Stimulated activated naive B cell treated with anti-CD40 and anti-IgM and Interleukin-4, amounts not matched to agents 10 μg/mL and 1 μg/mL and 100 μg/mL, for 72 hours (primary cell): ENCODE data around the gene WRAP73.

ENCODE experiments used
- ATAC-seq, 2 donors: fragments of 150-1000 bp; cut with Tn5 transposase; replicated peaks; 2 replicates each; pipeline ENCODE4 v1.10.0; 2021; ENCODE audit warnings: moderate library complexity in 1 of 2
- DNase-seq: peaks from one replicate; pipeline ENCODE4 v3.0.0; 2021
- H3K27ac Mint-ChIP-seq: one replicate; pipeline ENCODE4 v1.8.0; 2022; ENCODE audit warnings: mild to moderate bottlenecking, mixed read lengths
- H3K27me3 Mint-ChIP-seq, 2 donors: one replicate each; pipeline ENCODE4 v1.8.0; 2022; ENCODE audit warnings: mixed read lengths in 2 of 2
- H3K36me3 Mint-ChIP-seq, 2 donors: one replicate each; pipeline ENCODE4 v1.8.0; 2022; ENCODE audit warnings: mixed read lengths in 2 of 2, mild to moderate bottlenecking in 1 of 2
- H3K4me1 Mint-ChIP-seq, 2 donors: one replicate each; pipeline ENCODE4 v1.8.0; 2022; ENCODE audit warnings: mixed read lengths in 2 of 2, mild to moderate bottlenecking in 1 of 2
- H3K4me3 Mint-ChIP-seq, 2 donors: one replicate each; pipeline ENCODE4 v1.8.0; 2022; ENCODE audit warnings: mild to moderate bottlenecking in 2 of 2, mixed read lengths in 2 of 2, moderate library complexity in 1 of 2
- H3K9me3 Mint-ChIP-seq, 2 donors: one replicate each; pipeline ENCODE4 v1.8.0; 2022; ENCODE audit warnings: mixed read lengths in 2 of 2, mild to moderate bottlenecking in 1 of 2

Gene WRAP73

DNA sequence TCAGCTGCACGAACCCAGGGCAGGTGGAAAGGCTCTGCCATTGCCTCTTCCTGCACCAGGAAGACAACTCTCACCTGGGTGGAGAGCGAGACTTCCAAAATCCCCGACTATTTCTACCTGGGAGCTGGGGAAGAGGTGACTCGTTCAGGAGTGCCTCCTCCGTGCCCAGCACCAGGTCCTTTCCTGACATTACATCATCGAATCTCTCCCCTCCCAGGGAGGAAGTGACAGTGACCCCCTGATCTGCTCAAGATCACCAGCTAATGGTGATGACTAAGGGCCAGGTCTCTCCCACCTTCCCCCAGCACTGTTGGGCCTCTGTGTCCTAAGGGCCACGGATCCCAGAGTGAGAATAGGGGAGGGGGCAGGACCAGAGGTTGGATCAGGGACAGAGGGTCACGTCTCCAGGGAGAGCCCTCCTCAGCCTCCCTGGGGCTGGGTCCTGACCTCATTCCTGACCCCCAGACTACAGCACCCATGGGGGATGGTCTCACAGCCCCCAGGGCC lies 45.4 kb downstream of the WRAP73 start:
- Mint-ChIP-seq H3K4me3 (no peak overlapping the region), H3K9me3 (no peaks in the 10 kb centered on the region), H3K27ac (no peak overlapping the region), H3K4me1 (peaks cover 0 to 3% of the 10 kb centered on the region in 2 donors), H3K36me3 (no peaks in the 10 kb centered on the region), H3K27me3 (peaks cover 5 to 6% of the 10 kb centered on the region in 2 donors)
- ATAC-seq = no peak
- no peak for DNase-seq

GRCh38 chr1:3603571-3604467 lies 46.1 kb downstream of the WRAP73 start:
- Mint-ChIP-seq H3K27ac (no peak overlapping the region), H3K27me3 (no peaks in the 10 kb centered on the region), H3K36me3 (no peaks in the 10 kb centered on the region), H3K9me3 (no peaks in the 10 kb centered on the region), H3K4me1 (peaks cover 3 to 4% of the 10 kb centered on the region in 2 donors), H3K4me3 (no peak overlapping the region)
- DNase-seq (no peak), ATAC-seq (no peak)

GRCh38 chr1:3603156-3603555 lies 46.7 kb downstream of the WRAP73 start:
- H3K9me3 Mint-ChIP-seq = no peaks in the 10 kb centered on the region
- no peaks in the 10 kb centered on the region for H3K27me3 Mint-ChIP-seq
- no peak overlapping the region for H3K27ac Mint-ChIP-seq
- no peak overlapping the region for H3K4me3 Mint-ChIP-seq
- peaks cover 4 to 11% of the 10 kb centered on the region in 2 donors for H3K4me1 Mint-ChIP-seq
- ATAC-seq (no peak), DNase-seq (no peak)
- no peaks in the 10 kb centered on the region for H3K36me3 Mint-ChIP-seq

- no peaks in the 10 kb centered on the region for H3K36me3 Mint-ChIP-seq
- peaks cover 11 to 18% of the 10 kb centered on the region in 2 donors for H3K4me1 Mint-ChIP-seq
Observed at GRCh38 chr1:3602375-3602774, 47.5 kb downstream of the WRAP73 start.

GRCh38 chr1:3601743-3602142 lies 48.2 kb downstream of the WRAP73 start:
- H3K36me3 Mint-ChIP-seq = no peaks in the 10 kb centered on the region
- H3K27ac Mint-ChIP-seq = no peak overlapping the region
- no peak overlapping the region for H3K4me3 Mint-ChIP-seq
- DNase-seq (no peak), ATAC-seq (no peak)
- H3K27me3 Mint-ChIP-seq = no peaks in the 10 kb centered on the region
- no peaks in the 10 kb centered on the region for H3K9me3 Mint-ChIP-seq
- H3K4me1 Mint-ChIP-seq = peaks cover 15 to 25% of the 10 kb centered on the region in 2 donors

More at GRCh38 chr1:3602375-3602774, 47.5 kb downstream of the WRAP73 start:
- ATAC-seq (no peak), DNase-seq (no peak)
- H3K9me3 Mint-ChIP-seq = no peaks in the 10 kb centered on the region
- no peak overlapping the region for H3K4me3 Mint-ChIP-seq
- H3K27ac Mint-ChIP-seq = no peak overlapping the region
- H3K27me3 Mint-ChIP-seq = no peaks in the 10 kb centered on the region

- ATAC-seq (no peak), DNase-seq (no peak)
- Mint-ChIP-seq H3K27ac (no peak overlapping the region), H3K9me3 (no peaks in the 10 kb centered on the region), H3K4me3 (no peak overlapping the region), H3K4me1 (peaks cover 15 to 31% of the 10 kb centered on the region in 2 donors), H3K36me3 (no peaks in the 10 kb centered on the region), H3K27me3 (no peaks in the 10 kb centered on the region)
Observed at GRCh38 chr1:3600354-3600753, 49.5 kb downstream of the WRAP73 start.

DNA sequence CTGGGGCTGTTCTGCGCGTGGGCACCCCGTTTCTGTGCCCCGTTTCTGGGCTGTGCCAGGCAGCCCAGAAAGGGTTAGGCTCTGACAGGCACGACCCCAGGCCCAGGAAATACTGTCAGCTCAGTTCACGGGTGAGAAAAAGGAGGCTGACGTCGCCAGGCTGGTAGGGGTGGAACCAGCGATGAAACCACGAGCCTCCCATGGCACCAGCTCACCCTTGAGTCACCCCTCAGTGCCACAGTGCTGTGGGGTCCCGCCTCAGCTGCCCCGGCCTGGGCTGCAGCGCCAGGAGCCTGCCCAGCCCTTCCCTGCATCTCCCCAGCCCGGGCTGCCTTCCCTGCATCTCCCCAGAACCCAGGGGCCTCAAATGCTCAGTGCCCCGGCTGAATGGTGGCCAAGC lies 50.1 kb downstream of the WRAP73 start:
- Mint-ChIP-seq H3K27me3 (no peaks in the 10 kb centered on the region), H3K36me3 (no peaks in the 10 kb centered on the region), H3K4me1 (peaks cover 15 to 31% of the 10 kb centered on the region in 2 donors), H3K4me3 (no peak overlapping the region), H3K9me3 (no peaks in the 10 kb centered on the region), H3K27ac (no peak overlapping the region)
- ATAC-seq (no peak), DNase-seq (no peak)

GRCh38 chr1:3599286-3599811 lies 50.6 kb downstream of the WRAP73 start:
- Mint-ChIP-seq H3K27me3 (no peaks in the 10 kb centered on the region), H3K36me3 (no peaks in the 10 kb centered on the region), H3K9me3 (no peaks in the 10 kb centered on the region), H3K4me1 (peaks cover 15 to 31% of the 10 kb centered on the region in 2 donors), H3K27ac (no peak overlapping the region), H3K4me3 (no peak overlapping the region)
- no peak for DNase-seq
- ATAC-seq = no peak

DNA sequence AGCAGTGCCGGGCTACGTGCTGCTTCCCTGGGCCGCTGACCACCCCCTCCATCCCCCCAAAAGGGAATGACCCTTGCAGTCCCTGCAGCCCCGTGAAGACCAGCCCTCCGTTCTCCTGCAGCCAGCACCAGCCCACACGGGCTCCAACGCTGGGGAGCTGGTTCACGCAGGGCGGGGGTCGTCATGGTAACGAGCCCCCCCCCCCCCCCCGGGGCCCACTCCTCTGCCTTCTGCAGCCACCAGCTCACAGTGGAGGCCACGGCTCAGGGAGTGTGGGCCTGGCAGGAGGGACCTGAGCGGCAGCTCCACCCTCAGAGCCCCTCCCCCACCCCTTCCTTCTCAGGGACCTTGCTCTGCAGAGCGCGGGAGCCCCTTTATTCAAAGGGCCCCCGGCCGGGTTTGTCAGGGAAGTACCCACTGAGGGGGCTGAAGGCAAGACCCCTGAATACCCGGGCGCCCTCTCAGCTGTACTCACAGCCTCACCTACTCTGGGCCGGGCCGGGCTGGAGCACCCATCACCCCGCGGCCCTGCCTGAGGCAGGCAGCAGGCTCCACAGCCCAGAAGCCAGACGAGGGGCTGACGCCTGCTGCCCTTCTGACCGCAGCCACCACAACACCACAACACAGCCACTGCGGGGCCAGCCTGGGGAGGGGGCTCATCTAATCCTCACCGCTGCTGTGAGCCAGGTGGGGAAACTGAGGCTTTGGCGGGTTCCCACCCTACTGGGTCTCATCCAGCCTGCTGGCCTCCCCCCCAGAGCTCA lies 51.2 kb downstream of the WRAP73 start:
- Mint-ChIP-seq H3K27me3 (no peaks in the 10 kb centered on the region), H3K36me3 (no peaks in the 10 kb centered on the region), H3K9me3 (no peaks in the 10 kb centered on the region), H3K4me3 (no peak overlapping the region), H3K27ac (no peak overlapping the region), H3K4me1 (peaks cover 17 to 35% of the 10 kb centered on the region in 2 donors)
- DNase-seq (no peak), ATAC-seq (no peak)

- ATAC-seq (peak; percentile 21 to 25), DNase-seq (no peak)
- Mint-ChIP-seq H3K36me3 (no peaks in the 10 kb centered on the region), H3K4me3 (peak overlapping the region; percentile 46 to 71), H3K27ac (no peak overlapping the region), H3K27me3 (no peaks in the 10 kb centered on the region), H3K4me1 (peaks cover 18 to 38% of the 10 kb centered on the region in 2 donors), H3K9me3 (no peaks in the 10 kb centered on the region)
Observed at GRCh38 chr1:3598051-3598491, 51.8 kb downstream of the WRAP73 start.

- H3K9me3 Mint-ChIP-seq = no peaks in the 10 kb centered on the region
- peak overlapping the region; percentile 46 to 71 for H3K4me3 Mint-ChIP-seq
Observed at GRCh38 chr1:3597599-3597964, 52.3 kb downstream of the WRAP73 start.

DNA sequence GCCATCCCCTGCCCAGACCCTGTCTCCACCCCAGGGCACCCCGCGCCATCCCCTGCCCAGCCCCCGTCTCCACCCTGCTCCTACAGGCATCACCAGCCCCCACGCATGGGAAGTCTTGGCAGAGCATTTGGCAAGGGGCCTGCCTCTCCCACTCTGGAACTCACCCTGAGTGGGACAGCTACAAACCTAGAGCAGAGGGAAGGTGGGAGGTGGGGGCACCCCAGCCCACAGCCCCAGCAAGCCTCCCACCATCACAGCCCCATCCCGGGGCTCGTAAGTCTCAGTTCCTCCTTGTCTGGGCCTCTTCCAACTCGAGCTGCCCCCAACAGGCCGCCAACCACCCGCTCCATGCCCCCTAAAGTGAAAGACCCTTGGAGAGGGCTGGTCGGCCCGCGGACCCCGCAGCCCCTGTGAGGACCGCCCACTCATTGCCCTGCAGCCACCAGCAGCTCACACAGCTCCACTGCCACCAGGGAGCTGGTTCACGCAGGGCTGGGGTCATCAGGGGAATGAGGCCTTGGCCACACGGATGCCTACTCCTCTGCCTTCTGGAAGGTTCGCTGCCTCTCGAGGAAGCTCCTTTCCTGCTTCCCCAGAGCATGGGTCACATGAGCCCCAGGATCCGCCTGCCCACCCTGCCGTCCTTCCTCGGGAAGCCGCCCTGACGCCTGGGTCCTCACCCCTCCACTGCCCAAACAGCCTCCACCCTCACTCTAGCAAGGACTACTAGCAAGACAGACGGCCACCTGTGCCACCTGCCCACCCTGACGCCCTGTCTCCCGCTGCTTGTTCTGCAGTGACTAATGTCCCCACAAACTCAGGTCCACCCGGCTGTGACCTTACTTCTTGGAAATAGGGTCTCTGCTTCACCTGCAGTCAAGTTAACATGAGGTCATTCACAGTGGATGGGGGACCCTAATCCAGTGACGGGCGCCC lies 53.0 kb downstream of the WRAP73 start:
- peak overlapping the region; percentile 10 to 46 for H3K4me3 Mint-ChIP-seq
- H3K27me3 Mint-ChIP-seq = no peaks in the 10 kb centered on the region
- peak; percentile 52 to 58 for ATAC-seq
- peaks cover 20 to 38% of the 10 kb centered on the region in 2 donors for H3K4me1 Mint-ChIP-seq
- peak overlapping the region; percentile 62 for H3K27ac Mint-ChIP-seq
- no peaks in the 10 kb centered on the region for H3K36me3 Mint-ChIP-seq
- no peaks in the 10 kb centered on the region for H3K9me3 Mint-ChIP-seq
- no peak for DNase-seq

More at GRCh38 chr1:3597599-3597964, 52.3 kb downstream of the WRAP73 start:
- H3K36me3 Mint-ChIP-seq = no peaks in the 10 kb centered on the region
- ATAC-seq (peak; percentile 54 to 57), DNase-seq (no peak)
- no peaks in the 10 kb centered on the region for H3K27me3 Mint-ChIP-seq
- peaks cover 18 to 38% of the 10 kb centered on the region in 2 donors for H3K4me1 Mint-ChIP-seq
- H3K27ac Mint-ChIP-seq = peak overlapping the region; percentile 62

GRCh38 chr1:3595949-3596348 lies 54.0 kb downstream of the WRAP73 start:
- no peaks in the 10 kb centered on the region for H3K36me3 Mint-ChIP-seq

More at GRCh38 chr1:3595949-3596348, 54.0 kb downstream of the WRAP73 start:
- Mint-ChIP-seq H3K4me3 (no peak overlapping the region), H3K27ac (no peak overlapping the region), H3K9me3 (no peaks in the 10 kb centered on the region), H3K4me1 (peaks cover 20 to 38% of the 10 kb centered on the region in 2 donors), H3K27me3 (no peaks in the 10 kb centered on the region)
- ATAC-seq = no peak
- no peak for DNase-seq
